Hematopoietic multipotent progenitor cell (in vitro differentiated cells): ENCODE data around the gene TMEM169. TPM values are rescaled to one million over a fixed set of nuclear protein-coding genes. Genes with fewer than 3 reads are reported as not detected.
"Not testable (repeated sequence)": the region's sequence is repeated elsewhere in the genome, so short reads cannot be mapped to it uniquely, and the experiment has no call there.

Experiments
- DNase-seq, 3 donors: peaks; one replicate each; pipeline ENCODE4 v3.0.0-alpha.2; 2011 to 2015; ENCODE audit warnings: low read depth in 2 of 3, low spot score in 2 of 3
- total RNA-seq: library from RNA; depleted of rRNA; stranded (reverse); fragments of >200 nt; gene quantifications from one replicate; pipeline ENCODE4 v1.2.3, GENCODE V29; 2012

TMEM169 gene
- total RNA-seq, 1 donor, result under 0.01 TPM

DNA sequence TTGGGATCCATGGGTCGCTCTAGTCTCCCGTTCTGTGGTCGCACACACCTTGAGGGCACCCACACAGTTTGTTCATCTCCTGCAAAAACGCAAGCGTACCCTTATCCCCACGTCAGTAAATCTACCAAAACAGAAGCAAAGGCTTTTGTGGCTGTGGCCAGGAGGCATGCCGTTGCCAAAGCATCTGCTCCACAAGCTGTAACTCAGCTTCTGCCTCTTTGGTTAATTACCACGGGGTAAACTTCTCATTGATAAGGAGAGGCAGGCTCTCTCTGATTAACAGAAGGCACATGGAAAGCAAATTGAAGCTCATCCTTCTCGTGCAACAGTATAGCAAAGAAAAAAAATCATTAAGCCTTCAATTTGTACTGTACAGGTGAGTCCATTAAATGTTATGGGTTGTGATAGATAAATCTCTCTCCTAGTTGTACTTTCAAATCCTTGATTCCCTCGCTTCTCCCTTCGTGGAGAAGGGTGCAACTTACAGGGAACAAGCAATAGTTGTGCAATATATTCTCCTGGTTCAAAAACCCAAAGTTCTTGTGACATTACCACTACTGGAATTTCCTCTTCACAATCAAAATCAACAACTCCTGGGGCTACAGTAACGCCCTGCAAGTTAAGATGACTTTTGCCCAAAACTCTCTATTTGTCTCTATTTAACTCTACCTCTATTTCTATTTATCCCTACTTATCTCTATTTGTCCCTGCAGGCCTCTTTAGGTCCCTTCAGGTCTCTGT, 10.4 kb upstream of the TMEM169 start:
- no peak for DNase-seq

DNA sequence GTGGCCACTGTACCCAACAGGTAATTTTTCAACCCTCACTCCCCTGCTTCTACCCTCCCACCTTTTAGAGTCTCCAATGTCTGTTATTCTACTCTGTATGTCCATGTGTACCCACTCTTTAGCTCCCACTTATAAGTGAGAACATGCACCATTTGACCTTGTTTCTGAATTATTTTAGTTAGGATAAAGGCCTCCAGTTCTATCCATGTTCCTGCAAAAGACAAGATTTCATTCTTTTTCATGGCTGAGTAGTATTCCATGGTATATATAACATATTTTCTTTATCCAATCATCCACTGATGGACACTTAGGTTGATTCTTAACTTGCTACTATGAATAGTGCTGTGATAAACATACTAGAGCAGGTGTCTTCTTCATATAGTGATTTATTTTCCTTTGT, 9.2 kb upstream of the TMEM169 start:
- no peak for DNase-seq

DNA sequence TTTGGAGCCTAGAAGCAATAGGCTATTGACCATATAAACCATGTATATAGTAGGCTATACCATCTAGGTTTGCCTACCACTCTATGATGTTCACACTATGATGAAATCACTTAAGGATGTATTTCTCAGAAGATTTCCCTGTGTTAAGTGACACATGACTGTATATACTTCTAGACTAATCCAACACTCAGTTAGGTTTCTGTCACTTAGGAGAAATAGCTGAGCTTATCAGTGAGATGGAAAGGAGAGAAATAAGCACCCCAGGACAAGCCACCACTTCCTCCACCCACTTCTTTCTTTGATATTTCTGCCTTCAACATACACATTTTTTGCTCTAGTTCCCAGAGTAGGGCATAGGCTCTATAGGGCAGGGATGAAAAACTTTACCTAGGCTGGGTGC, 7.9 kb upstream of the TMEM169 start:
- DNase-seq, result no peak

DNA sequence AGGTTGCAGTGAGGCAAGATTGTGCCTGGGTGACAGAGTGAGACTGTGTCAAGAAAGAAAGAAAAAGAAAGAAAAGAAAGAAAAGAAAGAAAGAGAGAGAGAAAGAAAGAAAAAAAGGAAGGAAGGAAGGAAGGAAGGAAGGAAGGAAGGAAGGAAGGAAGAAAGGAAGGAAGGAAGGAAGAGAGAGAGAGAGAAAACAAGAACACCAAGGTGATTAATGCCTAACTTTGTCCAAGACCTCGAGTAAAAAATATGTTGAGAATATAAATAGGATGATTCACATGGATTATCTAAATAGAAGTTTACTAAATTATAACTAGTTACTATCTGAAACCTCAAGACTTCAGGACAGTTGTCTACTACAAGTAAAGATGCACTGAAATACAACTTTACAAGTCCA, 7.3 kb upstream of the TMEM169 start:
- no peak for DNase-seq

DNA sequence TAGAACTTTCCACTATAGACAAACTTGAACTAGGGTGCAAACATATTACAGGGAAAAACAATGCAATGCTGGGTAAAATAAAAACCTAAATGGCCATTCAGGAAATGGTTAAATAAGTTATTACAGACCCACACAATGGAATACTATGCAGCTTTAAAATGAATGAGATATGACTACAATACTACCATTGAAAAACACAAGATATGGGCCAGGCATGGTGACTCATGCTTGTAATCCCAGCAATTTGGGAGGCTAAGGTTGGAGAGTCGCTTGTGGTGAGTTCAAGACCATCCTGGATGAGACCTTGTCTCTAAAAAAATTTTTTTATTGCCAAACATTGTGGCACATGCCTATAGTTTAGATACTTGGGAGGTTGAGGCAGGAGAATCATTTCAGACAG, 6.9 kb upstream of the TMEM169 start:
- no peak for DNase-seq

DNA sequence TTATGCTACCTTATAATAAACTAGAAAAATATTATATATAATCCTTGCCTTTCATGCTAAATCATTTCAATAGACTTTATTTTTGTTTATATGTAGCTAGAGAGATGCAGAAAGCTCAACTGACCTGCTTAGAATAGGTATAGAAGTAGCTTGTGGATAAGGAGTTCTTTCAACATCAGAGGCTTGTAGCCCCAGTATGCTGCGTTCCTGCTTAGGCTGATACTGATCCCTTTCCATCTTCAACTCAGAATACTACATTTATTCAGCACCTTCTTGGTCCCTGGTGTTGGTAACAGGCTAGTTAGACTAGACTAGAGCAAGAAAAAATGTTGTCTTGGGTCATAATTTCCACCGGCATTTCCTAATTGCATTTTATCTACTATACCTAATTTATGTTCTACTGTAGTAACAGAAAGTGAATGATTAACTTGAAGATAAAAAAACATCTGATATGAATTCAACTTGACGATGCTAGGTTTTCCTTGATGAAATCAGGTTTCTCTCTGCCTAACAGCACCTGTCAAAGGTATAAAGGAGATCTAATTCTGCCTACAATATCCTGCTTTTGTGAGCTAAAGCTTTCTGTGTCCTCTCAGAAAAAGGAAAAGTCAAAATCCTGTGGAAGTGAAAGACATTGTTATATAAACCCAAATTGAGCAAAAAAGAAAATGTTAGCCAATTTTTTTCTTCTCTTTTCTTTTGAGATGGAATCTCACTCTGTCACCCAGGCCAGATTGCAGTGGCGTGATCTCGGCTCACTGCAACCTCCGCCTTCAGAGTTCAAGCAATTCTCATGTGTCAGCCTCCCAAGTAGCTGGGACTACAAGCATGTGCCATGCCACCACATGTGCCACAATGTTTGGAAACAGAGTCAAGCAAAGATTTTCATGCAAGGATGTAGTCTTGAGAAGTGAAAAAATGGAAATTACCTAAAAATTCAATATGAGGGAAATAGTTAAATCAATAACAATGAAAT, 5.9 kb upstream of the TMEM169 start:
- no peak for DNase-seq

DNA sequence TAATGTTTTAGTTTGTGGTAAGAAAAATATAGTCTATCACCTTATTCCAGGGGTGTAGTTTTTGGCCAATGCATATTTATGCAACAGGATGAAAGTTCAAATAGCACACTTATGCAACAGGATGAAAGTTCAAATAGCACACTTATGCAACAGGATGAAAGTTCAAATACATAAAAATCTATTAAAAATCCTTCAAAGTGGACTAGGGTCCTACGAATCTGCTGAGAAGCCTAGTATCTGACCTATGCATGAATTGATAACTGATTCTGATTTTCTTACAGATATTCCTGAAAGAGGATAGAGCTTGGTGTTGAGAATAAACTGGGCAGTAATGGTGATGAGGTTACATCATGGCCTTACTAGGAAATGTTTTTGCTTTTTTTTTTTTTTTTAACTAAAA, 2.9 kb upstream of the TMEM169 start:
- no peak for DNase-seq

DNA sequence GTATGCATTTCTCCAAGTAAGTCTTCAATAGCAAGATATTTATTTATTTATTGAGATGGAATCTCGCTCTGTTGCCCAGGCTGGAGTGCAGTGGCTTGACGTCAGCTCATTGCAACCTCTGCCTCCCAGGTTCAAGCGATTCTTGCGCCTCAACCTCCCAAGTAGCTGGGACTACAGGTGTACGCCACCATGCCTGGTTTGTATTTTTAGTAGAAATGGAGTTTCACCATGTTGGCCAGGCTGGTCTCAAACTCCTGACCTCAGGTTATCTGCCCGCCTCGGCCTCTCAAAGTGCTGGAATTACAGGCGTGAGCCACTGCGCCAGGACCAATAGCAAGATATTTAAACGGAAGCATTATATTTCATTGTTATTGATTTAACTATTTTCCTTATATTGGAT, 1.7 kb upstream of the TMEM169 start:
- DNase-seq, result not testable (repeated sequence)

DNA sequence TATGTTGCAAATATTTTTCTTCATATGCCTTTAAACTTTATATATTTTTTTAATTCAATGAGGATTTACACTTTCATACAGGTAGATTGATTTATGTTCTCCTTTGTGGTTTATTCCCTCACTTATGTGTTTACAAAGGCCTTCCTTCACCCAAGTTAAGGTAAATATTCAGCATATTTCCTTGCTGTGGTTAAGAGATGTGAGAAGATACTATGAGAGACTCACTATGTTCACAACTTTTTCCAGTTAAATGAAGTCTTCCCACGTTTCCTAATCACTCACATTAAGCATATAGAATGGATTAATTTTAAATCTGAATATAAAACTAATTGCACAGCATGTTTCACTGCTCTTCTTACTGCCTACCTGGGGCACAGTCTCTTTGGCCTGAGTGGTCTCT, 707 bp upstream of the TMEM169 start:
- no peak for DNase-seq

DNA sequence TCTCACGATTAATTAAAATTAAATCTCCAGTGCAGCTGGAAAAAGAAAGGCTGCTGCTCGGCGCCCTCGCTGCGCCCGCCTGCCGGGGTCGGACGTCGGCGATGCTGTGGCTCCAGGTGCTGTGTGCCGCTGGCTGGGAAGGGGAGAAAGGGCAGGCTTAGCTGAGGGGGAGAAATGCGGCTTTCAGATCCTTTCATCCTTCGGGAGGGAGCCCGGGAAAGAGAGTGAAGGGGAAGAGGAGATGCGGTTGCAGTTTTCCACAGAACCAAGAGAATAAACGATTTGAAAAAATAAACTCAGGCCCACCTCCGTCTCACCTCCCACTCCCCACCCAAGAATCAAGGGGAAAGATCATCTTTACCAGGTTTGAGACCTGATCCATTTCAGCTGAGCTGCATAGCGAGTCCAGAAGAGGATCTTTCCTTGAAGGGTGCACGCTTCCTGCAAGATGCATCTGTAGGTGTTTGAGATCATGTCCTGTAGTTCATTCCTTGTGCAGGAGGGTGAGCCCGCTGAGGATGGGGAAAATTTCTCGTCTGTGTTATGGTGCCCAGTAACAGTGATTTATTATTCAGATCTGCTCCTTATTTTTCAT, 495 bp downstream of the TMEM169 start:
- no peak for DNase-seq

DNA sequence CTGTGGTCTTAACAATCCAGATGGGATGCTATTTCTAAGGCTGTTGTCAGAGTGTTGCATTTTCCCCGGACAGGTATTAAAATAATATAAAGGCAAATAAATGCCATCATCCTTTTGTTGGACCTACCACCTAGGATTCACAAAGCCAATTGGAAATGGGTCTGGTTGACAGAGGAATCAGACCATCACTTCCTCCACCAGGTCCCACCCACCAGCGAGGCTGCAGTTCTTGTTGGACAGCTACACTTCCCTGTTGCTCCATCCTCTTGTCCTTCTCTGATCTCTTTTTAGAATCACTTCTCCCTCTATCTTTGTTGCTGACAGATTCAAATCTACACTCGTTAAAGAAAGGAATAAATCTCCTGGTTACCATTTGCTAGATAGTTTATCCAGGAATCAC, 1.1 kb downstream of the TMEM169 start:
- DNase-seq, result no peak

DNA sequence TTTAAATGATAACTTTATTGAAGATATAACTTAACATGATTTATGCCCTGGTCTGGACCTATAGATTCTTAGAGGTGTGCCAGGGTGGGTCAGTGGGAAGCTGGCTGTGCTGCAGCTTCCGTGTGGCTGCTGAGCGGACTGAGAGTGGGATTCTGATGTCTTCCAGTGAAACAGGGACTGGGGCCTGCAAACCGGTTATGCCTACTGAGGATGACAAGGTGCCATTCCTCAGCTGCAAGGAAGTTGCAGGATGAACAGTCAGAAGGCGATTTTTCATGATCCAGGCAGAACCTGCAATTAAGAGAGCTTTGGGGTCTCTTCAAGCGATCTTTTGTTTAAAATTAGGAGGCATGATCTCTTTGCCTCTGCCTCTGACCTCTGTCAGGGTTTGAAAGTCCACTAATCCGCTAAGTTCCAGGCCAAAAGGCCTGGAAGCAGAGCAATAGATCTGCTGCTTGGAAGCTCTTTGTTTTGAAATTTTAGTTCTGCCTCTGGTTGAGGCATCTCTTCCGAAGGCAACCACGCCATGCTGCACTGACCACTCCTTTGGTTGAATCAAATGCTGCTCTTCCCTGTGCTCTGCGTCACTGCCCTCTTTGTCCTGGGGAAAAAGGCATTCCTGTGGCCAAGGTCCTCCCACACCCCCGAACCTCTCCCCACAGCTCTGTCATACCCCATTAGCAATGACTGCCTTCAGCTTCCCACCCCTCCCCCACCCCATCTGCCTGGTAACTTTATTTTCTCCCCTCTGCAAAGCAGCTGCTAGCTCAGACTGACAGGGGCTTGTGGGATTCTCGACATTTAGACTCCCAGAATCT, 2.0 kb downstream of the TMEM169 start:
- no peak for DNase-seq

DNA sequence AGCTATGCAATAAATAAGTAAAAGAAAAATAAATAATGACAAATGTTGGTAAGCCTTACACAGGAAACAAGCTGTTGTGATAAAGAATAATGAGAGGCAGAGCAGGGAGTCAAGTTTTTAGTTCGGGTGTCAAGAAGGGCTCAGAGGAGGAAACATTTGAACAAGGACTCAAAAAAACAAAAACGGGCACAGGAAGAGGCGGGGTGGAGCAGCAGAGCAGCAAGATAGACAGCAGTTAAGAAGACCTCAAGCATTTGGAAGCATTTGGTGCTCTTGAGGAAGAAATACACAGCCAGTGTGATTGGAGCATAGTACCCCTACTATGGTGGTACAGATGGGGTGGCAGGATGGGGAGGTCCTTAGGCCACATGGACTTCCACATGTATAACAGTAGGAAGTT, 2.8 kb downstream of the TMEM169 start:
- DNase-seq, result no peak

DNA sequence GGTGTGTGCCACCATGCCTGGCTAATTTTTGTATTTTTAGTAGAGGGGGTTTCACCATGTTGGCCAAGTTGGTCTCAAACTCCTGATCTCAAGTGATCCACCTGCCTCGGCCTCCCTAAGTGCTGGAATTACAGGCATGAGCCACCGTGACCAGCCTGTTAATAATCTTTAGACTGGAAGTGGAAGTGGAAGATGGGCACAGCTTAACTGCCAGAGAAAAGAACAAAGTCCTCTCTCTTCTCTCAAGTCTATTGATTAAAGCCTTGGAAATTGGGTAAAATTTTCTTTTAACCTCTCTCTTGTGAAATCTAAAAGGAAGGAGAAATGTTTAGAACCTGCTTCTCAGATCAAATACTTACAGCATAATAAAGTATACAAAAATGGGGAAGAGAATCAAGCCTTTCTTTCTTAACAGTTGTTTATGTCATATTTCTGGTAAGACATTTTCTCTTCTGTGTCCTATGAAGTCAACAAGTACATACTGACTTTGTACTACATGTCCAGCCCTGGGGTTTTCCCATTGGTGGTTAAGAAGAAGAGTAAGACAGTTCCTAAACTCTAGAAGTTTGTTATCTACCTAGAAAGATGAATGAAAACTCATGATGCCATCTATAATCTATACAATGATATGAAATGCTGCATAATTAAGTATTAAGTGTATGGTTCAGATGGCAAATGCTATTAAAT, 4.6 kb downstream of the TMEM169 start:
- DNase-seq, result no peak

DNA sequence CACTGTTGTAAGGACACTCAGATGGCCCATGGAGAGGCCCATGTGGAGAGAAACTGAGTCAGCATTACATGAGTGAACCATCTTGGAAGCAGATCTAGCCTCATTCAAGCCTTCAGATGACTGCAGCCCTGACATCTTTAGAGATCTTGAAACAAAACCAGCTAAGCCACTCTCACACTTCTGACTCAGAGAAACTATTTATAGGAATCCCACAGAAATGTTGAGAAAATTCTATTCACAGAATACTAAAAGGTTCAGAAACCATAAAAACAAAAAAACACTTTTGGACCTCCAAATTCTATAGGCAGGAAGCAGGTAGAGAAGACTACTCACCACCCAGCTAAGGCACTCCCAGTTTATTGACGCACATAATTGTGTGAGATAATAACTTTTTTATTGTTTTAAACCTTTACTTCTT, 8.7 kb downstream of the TMEM169 start:
- no peak for DNase-seq

DNA sequence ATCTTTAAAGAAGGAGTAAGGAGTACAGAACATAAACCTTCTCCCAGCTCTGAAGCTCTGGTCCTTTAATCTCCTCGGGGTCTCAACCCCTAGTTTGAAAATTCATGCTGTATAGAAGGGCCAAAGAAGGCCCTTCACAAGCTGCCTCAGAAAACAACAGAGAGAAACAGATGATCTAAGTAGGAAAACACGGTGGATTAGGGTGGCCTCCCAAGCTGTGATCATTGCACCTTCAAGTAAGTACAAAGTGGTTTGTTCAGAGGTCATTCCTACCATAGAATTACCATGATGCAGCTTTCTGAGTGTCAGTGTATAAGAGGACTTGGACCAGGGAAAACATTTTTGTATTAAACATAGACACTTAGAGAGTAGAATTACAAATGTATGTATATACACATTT, 10.9 kb downstream of the TMEM169 start:
- no peak for DNase-seq

DNA sequence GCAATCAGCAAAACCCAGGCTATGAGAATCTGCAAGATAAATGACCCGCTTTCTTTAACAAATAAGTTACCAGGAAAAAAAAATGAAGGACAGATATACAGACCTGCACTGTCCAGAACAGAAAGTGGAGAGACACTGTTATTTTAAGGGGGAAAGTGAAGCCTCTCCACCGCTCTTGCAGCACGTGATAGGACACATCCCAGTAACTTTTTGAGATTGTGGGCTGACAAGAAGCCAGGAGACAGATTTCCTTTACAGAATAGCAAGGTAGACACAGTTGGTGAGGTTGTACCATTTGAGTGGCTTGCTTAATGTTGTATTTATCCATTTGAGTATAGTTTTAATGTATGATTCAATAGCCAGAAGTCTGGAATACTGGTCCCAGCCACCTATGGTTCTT, 13.0 kb downstream of the TMEM169 start:
- no peak for DNase-seq

DNA sequence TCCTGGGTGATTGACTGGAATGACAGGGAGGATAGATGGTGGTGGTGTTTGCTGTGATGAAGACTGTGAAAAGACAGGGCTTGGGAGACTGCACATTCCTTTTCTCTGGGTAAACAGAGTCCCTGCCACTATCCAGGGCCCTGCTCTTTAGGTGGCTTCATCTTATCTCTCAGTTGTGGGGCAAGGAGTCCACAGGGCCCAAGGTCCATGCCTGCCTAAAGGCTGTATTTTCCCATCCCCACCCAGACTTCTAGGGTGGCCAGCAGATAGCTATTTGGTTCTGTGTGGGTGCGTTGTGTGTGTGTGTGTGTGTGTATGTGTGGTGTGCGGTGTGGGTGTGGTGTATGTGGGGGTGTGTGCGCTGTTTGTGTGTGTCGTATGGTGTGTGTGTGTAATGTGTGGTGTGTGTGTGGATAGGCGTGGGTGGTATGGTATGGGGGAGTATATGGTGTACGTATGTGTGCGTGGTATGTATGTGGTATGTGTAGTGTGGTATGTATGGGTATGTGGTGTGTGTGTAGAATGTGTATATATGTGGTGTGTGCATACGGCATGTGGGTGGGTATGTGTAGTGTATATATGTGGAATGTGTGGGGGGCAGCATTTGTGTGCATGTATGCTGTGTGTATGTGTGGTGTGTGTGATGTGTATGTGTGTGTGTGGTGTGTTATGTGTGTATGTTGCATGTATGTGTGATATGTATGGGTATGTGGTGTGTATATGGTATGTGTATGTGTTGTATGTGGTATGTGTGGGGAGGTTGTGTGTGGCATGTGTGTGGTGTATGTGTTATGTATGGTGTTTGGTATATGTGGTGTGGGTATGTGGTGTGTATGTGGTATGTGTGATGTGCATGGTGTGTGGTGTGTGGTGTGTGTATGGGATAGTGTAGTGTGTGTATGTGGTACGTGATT, 17.0 kb downstream of the TMEM169 start:
- DNase-seq, result no peak

DNA sequence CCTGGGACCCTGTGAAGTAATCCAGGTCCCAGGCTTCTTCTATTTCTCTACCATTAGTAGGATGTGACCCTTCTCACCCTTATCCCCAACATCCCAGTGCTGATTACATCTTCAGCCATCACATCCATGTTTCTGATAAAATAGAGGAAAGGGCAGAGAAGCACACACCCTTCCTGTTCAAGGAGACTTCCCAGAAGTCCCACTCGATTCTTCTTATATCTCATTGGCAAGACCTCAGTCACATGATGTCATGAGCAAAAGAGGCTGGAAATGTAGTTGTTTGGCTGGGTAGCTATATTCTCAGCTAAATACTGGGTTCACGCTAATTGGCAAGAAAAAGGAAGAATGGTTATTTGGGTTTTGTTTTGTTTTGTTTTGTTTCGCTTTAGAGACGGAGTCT, 19.4 kb downstream of the TMEM169 start:
- no peak for DNase-seq
